CD4-positive, alpha-beta memory T cell (primary cell): ENCODE measurements around the gene HINT2. TPM values are rescaled to one million over a fixed set of nuclear protein-coding genes. Genes with fewer than 3 reads are reported as not detected.

Experiments used
- CTCF ChIA-PET: fragments of 350-600 bp; sonication (Branson Sonifier 250); formaldehyde crosslinking; loops from one replicate; lab custom pipeline; 2021; ENCODE audit warnings: inconsistent platforms; ENCODE audit not compliant: partially characterized antibody; lab: Charles Lee
- POLR2A ChIA-PET: fragments of 350-600 bp; sonication (Branson Sonifier 250); formaldehyde crosslinking; loops from one replicate; lab custom pipeline; 2021; ENCODE audit not compliant: partially characterized antibody; lab: Charles Lee
- DNase-seq, 5 donors: peaks; one replicate each; pipeline versions ENCODE4 v3.0.0 to v3.0.0-alpha.2; 2020 to 2022; ENCODE audit warnings: mixed read lengths in 1 of 5
- H3K27ac ChIP-seq: one replicate; pipeline ENCODE4 v1.7.0; 2013; ENCODE audit warnings: low read depth, low read length
- H3K27me3 ChIP-seq: 2 replicates; pipeline ENCODE4 v1.7.0; 2013; ENCODE audit warnings: mild to moderate bottlenecking, low read length, moderate library complexity; ENCODE audit not compliant: insufficient read depth
- H3K36me3 ChIP-seq: 2 replicates; pipeline ENCODE4 v1.7.0; 2013; ENCODE audit warnings: mild to moderate bottlenecking, low read length, moderate library complexity; ENCODE audit not compliant: insufficient read depth
- H3K4me1 ChIP-seq: 2 replicates; pipeline ENCODE4 v1.7.0; 2013; ENCODE audit warnings: mild to moderate bottlenecking, low read length, moderate library complexity; ENCODE audit not compliant: insufficient read depth
- H3K4me3 ChIP-seq, 2 donors: one replicate each; pipeline ENCODE4 v1.7.0; 2013; ENCODE audit warnings: low read length in 2 of 2, mild to moderate bottlenecking in 1 of 2
- H3K9me3 ChIP-seq, 2 donors: one replicate each; pipeline ENCODE4 v1.7.0; 2013; ENCODE audit warnings: low read length in 2 of 2, control low read depth in 1 of 2; ENCODE audit not compliant: control insufficient read depth in 1 of 2
- H3K27ac Mint-ChIP-seq, 7 donors: one replicate each; pipeline ENCODE4 v1.8.0; 2020 to 2021; ENCODE audit warnings: mixed read lengths in 7 of 7, mild to moderate bottlenecking in 6 of 7, inconsistent platforms in 3 of 7, moderate library complexity in 3 of 7
- H3K27me3 Mint-ChIP-seq, 2 donors: one replicate each; pipeline ENCODE4 v1.8.0; 2020 to 2021; ENCODE audit warnings: mixed read lengths in 2 of 2
- H3K36me3 Mint-ChIP-seq, 2 donors: one replicate each; pipeline ENCODE4 v1.8.0; 2020 to 2021; ENCODE audit warnings: mixed read lengths in 2 of 2, inconsistent platforms in 1 of 2, mild to moderate bottlenecking in 1 of 2
- H3K4me1 Mint-ChIP-seq, 4 donors: one replicate each; pipeline ENCODE4 v1.8.0; 2020 to 2021; ENCODE audit warnings: mixed read lengths in 4 of 4, mild to moderate bottlenecking in 1 of 4
- H3K4me3 Mint-ChIP-seq, 8 donors: one replicate each; pipeline ENCODE4 v1.8.0; 2020 to 2021; ENCODE audit warnings: mixed read lengths in 8 of 8, mild to moderate bottlenecking in 7 of 8, moderate library complexity in 6 of 8, inconsistent platforms in 3 of 8
- H3K9me3 Mint-ChIP-seq, 8 donors: one replicate each; pipeline ENCODE4 v1.8.0; 2020 to 2021; ENCODE audit warnings: mixed read lengths in 8 of 8, mild to moderate bottlenecking in 5 of 8, inconsistent platforms in 3 of 8, moderate library complexity in 1 of 8
- intact Hi-C: fragments of 100-400 bp; cut with micrococcal nuclease; formaldehyde crosslinking; loops from one replicate; pipeline ENCODE4 v1.15.1; 2023
- polyA plus RNA-seq, 2 donors: library from polyadenylated mRNA; unstranded; fragments of 300-500 nt; fragmentation: Illumina TruSeq; gene quantifications; one replicate each; pipeline ENCODE4 v1.2.3, GENCODE V29; 2021
- total RNA-seq, 2 experiments: library from RNA; stranded (reverse); gene quantifications; one replicate each; pipeline ENCODE4 v1.2.3, GENCODE V29; 2021

Gene HINT2
- total and polyA plus RNA-seq, 4 experiments from 2014 or later, result 22.9 to 111 (median 52.8) TPM

- Mint-ChIP-seq H3K27me3 (no peaks in the 10 kb centered on the region), H3K36me3 (peaks cover 1 to 11% of the 10 kb centered on the region in 2 donors), H3K4me3 (no peak overlapping the region), H3K9me3 (no peaks in the 10 kb centered on the region), H3K4me1 (peaks cover 13 to 34% (median 22%) of the 10 kb centered on the region in 4 donors), H3K27ac (peak overlapping the region in 3 of 7 donors; percentile 6 to 52 (median 47))
- POLR2A ChIA-PET, result no interaction called here
- Histone ChIP-seq H3K27me3 (no peaks in the 10 kb centered on the region), H3K9me3 (no peaks in the 10 kb centered on the region), H3K4me1 (peaks cover 21% of the 10 kb centered on the region), H3K4me3 (no peak overlapping the region), H3K36me3 (no peaks in the 10 kb centered on the region), H3K27ac (no peak overlapping the region)
- CTCF ChIA-PET, result interaction anchor here (1.0 kb wide), 1 partner anchor 9 kb away, joined by 3 read pairs; no protein-coding TSS in a partner anchor
- no peak for DNase-seq
- intact Hi-C loops, result no loop called here
Measured at GRCh38 chr9:35847792-35848572, 33.1 kb upstream of the HINT2 start.

DNA sequence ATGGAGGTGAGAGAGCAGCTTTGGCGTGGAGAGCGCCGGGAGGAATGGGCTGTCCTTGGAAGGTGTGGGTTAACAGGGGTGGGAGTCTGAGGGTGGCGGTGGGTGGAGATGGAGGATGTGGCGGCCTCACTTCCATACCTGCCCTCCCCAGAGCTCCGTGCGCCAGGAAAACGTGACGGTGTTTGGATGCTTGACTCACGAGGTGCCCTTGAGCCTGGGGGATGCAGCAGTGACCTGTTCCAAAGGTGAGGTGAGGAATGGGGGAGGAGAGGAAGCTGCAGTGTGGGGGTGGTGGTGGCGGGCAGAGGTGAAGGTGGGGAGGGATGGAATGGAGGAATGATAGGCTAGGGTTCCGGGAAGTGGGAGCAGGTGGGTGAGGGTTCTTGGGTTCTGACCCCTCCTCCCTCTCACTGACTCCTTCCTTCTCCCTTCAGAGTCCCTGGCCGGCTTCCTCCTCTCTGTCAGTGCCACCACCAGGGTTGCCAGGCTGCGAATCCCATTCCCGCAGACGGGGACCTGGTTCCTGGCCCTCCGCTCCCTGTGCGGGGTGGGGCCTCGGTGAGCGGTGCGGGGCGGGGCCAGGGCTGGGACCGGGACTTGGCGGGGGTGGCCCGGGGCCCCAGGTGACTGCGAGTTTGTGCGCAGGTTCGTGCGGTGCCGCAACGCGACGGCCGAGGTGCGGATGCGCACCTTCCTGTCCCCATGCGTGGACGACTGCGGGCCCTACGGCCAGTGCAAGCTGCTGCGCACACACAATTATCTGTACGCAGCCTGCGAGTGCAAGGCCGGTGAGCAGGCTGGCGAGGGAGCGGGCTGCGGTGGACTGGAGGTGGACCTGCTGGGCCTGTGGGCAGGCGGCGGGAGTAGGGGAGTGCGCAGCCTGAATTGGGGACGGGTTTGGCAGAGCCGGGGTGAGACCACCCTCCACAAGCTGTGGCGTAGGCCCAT, 31.3 kb upstream of the HINT2 start:
- ChIA-PET CTCF (interaction anchor here (1.3 to 2.0 kb wide), 3 partner anchors 20 to 36 kb away, joined by 4 to 10 read pairs (median 4); partner anchors contain the start of gene HINT2), POLR2A (interaction anchor here (1.4 kb wide), 2 partner anchors 11 to 32 kb away, joined by 3 to 4 read pairs; partner anchors contain the start of gene HINT2)
- intact Hi-C loops, result no loop called here
- Histone ChIP-seq H3K27ac (peak overlapping the region; percentile 1), H3K27me3 (no peaks in the 10 kb centered on the region), H3K9me3 (no peaks in the 10 kb centered on the region), H3K4me3 (no peak overlapping the region), H3K36me3 (no peaks in the 10 kb centered on the region), H3K4me1 (peaks cover 21% of the 10 kb centered on the region)
- DNase-seq, result no peak
- H3K4me3 Mint-ChIP-seq, result peak overlapping the region in 6 of 8 donors; percentile 19 to 51 (median 30)
- H3K4me1 Mint-ChIP-seq, result peaks cover 13 to 34% (median 22%) of the 10 kb centered on the region in 4 donors
- H3K36me3 Mint-ChIP-seq, result peaks cover 1 to 11% of the 10 kb centered on the region in 2 donors
- peak overlapping the region; percentile 26 to 90 (median 76) for H3K27ac Mint-ChIP-seq
- H3K9me3 Mint-ChIP-seq, result no peaks in the 10 kb centered on the region
- no peaks in the 10 kb centered on the region for H3K27me3 Mint-ChIP-seq

GRCh38 chr9:35844628-35845270, 29.9 kb upstream of the HINT2 start:
- Histone ChIP-seq H3K4me3 (no peak overlapping the region), H3K27ac (peak overlapping the region; percentile 1), H3K36me3 (no peaks in the 10 kb centered on the region), H3K27me3 (no peaks in the 10 kb centered on the region), H3K9me3 (no peaks in the 10 kb centered on the region), H3K4me1 (peaks cover 21% of the 10 kb centered on the region)
- ChIA-PET CTCF (interaction anchor here (1.3 to 2.0 kb wide), 3 partner anchors 18 to 37 kb away, joined by 4 to 10 read pairs (median 4); partner anchors contain the start of gene HINT2), POLR2A (interaction anchor here (1.4 kb wide), 2 partner anchors 12 to 30 kb away, joined by 3 to 4 read pairs; partner anchors contain the start of gene HINT2)
- intact Hi-C loops, result no loop called here
- Mint-ChIP-seq H3K4me1 (peaks cover 14 to 34% (median 22%) of the 10 kb centered on the region in 4 donors), H3K27ac (peak overlapping the region in 6 of 7 donors; percentile 53 to 90 (median 74)), H3K4me3 (peak overlapping the region in 5 of 8 donors; percentile 4 to 35 (median 9)), H3K36me3 (peaks cover 1 to 11% of the 10 kb centered on the region in 2 donors), H3K9me3 (no peaks in the 10 kb centered on the region), H3K27me3 (no peaks in the 10 kb centered on the region)
- peak; percentile 57 to 78 (median 70) for DNase-seq

DNA sequence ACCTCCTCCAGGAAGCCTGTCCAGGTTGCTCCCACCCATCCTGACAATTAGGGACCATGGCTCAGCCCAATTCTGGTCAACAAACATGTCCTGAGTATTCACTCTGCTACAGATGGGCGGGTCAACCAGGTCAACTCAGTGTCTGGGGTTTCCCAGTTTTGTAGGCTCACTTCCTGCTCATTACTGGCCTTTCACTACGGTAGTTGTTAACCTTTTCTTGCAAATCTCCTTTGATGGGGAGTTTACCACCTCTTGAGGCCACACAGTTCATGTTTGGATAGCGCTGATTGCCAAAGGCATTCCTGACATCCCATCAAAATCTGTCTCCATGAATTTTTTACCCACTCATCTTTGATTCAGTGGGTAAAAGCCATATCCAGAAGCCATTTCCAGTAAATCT, 28.0 kb upstream of the HINT2 start:
- POLR2A ChIA-PET, result no interaction called here

DNA sequence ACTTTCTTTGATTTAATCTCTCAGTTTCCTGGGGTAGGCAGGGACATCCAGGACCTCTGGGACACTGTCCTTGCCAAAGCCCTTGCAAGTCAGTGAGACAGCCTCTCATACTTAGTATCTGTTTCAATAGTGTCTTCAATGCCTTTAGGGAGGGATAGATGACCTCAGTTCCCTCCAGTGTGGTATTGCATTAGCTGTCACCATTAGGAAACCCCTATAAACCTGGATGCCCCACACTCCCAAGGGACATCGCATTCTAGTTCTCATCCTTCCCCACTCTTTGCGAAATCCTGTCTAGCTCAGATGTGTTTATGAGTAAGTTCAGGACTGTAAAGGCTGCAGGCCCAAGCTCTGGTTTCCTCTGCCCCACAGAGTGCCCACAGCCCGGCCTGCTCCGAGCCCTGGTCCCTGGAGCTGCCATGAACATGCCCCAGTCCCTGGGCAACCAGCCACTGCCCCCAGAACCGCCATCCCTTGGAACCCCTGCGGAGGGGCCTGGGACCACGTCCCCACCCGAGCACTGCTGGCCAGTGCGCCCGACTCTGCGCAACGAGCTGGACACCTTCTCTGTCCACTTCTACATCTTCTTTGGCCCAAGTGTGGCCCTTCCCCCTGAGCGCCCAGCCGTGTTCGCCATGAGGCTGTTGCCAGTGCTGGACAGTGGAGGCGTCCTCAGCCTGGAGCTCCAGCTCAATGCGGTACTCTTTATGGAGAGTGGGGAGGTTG, 27.3 kb upstream of the HINT2 start:
- Histone ChIP-seq H3K9me3 (no peaks in the 10 kb centered on the region), H3K4me1 (peaks cover 21% of the 10 kb centered on the region), H3K36me3 (no peaks in the 10 kb centered on the region), H3K27ac (no peak overlapping the region), H3K27me3 (no peaks in the 10 kb centered on the region), H3K4me3 (no peak overlapping the region)
- no peak for DNase-seq
- H3K36me3 Mint-ChIP-seq, result no peaks in the 10 kb centered on the region
- H3K4me1 Mint-ChIP-seq, result peaks cover 14 to 25% (median 20%) of the 10 kb centered on the region in 4 donors
- ChIA-PET POLR2A (no interaction called here), CTCF (interaction anchor here (0.7 to 1.5 kb wide), 2 partner anchors 13 to 14 kb away, joined by 3 read pairs; partner anchors contain the start of genes FAM221B and TMEM8B)
- H3K27me3 Mint-ChIP-seq, result no peaks in the 10 kb centered on the region
- intact Hi-C loops, result no loop called here
- no peak overlapping the region for H3K4me3 Mint-ChIP-seq
- peak overlapping the region in 1 of 7 donors; percentile 11 for H3K27ac Mint-ChIP-seq
- H3K9me3 Mint-ChIP-seq, result no peaks in the 10 kb centered on the region

More for the DNA sequence above, 28.0 kb upstream of the HINT2 start:
- no peaks in the 10 kb centered on the region for H3K27me3 Mint-ChIP-seq
- no peak for DNase-seq
- Histone ChIP-seq H3K27me3 (no peaks in the 10 kb centered on the region), H3K9me3 (no peaks in the 10 kb centered on the region), H3K4me1 (peaks cover 21% of the 10 kb centered on the region), H3K36me3 (no peaks in the 10 kb centered on the region), H3K27ac (no peak overlapping the region), H3K4me3 (no peak overlapping the region)
- H3K27ac Mint-ChIP-seq, result no peak overlapping the region
- peaks cover 14 to 31% (median 22%) of the 10 kb centered on the region in 4 donors for H3K4me1 Mint-ChIP-seq
- no peak overlapping the region for H3K4me3 Mint-ChIP-seq
- H3K36me3 Mint-ChIP-seq, result peaks cover 1 to 5% of the 10 kb centered on the region in 2 donors
- H3K9me3 Mint-ChIP-seq, result no peaks in the 10 kb centered on the region
- CTCF ChIA-PET, result interaction anchor here (1.5 kb wide), 1 partner anchor 13 kb away, joined by 3 read pairs; no protein-coding TSS in a partner anchor
- intact Hi-C loops, result no loop called here

DNA sequence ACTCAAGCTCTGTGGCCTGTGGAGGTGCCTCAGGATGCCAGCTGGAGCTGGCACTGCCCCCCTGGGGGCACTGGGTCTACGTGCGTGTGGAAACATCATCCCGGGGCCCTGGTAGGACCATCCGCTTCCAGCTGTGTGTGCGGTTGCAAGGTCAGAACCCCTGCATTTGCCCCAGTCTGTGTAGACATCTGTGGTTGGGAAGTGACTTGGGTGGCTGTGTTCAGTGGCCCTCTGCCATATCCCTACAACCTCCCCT, 26.7 kb upstream of the HINT2 start:
- no peak overlapping the region for H3K4me3 ChIP-seq
- Mint-ChIP-seq H3K9me3 (no peaks in the 10 kb centered on the region), H3K4me3 (no peak overlapping the region), H3K27ac (no peak overlapping the region), H3K4me1 (peaks cover 12 to 21% (median 17%) of the 10 kb centered on the region in 4 donors), H3K36me3 (no peaks in the 10 kb centered on the region), H3K27me3 (no peaks in the 10 kb centered on the region)
- no peaks in the 10 kb centered on the region for H3K9me3 ChIP-seq
- ChIA-PET POLR2A (no interaction called here), CTCF (interaction anchor here (0.7 kb wide), 1 partner anchor 13 kb away, joined by 3 read pairs; the partner anchor contains the start of genes FAM221B and TMEM8B)
- no peak overlapping the region for H3K27ac ChIP-seq
- intact Hi-C loops, result no loop called here
- no peaks in the 10 kb centered on the region for H3K36me3 ChIP-seq
- peaks cover 21% of the 10 kb centered on the region for H3K4me1 ChIP-seq
- DNase-seq, result no peak
- no peaks in the 10 kb centered on the region for H3K27me3 ChIP-seq
